GM13977 (cell line): ENCODE data around the gene HSD11B2.

ENCODE experiments used
- DNase-seq: peaks from one replicate; pipeline ENCODE4 v3.0.0; 2012; ENCODE audit warnings: low spot score
- in situ Hi-C: fragments of 300-500 bp; cut with MboI; formaldehyde crosslinking; loops from one replicate; pipeline ENCODE4 v1.12.0; 2022; ENCODE audit warnings: low sequenced_read_pairs, low pct_unique_long_range_greater_than_20kb, mixed read lengths, inconsistent platforms; ENCODE audit not compliant: unreplicated experiment
- TF ChIP-seq, protein P1 (sequence below): IDR thresholded peaks from 2 replicates; pipeline ENCODE4 v1.5.1; 2012; ENCODE audit warnings: mild to moderate bottlenecking, control low read depth; ENCODE audit not compliant: insufficient read depth; ENCODE audit errors: extremely low read depth, missing control alignments

HSD11B2 gene

DNA sequence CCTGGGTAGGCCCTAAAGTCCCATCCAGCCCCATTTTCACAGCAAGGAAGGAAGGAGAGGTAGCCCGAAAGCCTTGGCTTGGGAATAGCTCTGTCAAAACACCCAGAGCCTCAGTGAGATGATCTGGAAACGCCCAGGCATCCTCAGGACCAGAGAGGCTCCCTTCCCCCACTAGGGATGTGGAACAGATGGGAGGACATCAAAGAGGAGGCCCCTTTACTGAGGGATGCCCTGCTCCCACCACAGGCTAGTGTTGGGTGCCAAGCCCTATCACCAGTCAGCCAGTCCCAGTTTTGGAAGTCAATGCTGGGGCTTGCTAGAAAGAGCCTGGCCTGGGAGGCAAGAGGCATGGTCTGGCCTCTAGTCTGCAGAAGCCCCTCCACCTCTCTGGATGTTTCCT is 42.3 kb upstream of the HSD11B2 start:
- DNase-seq, result no peak
- in situ Hi-C loops, result no loop called here
- TF ChIP-seq, protein P1, sequence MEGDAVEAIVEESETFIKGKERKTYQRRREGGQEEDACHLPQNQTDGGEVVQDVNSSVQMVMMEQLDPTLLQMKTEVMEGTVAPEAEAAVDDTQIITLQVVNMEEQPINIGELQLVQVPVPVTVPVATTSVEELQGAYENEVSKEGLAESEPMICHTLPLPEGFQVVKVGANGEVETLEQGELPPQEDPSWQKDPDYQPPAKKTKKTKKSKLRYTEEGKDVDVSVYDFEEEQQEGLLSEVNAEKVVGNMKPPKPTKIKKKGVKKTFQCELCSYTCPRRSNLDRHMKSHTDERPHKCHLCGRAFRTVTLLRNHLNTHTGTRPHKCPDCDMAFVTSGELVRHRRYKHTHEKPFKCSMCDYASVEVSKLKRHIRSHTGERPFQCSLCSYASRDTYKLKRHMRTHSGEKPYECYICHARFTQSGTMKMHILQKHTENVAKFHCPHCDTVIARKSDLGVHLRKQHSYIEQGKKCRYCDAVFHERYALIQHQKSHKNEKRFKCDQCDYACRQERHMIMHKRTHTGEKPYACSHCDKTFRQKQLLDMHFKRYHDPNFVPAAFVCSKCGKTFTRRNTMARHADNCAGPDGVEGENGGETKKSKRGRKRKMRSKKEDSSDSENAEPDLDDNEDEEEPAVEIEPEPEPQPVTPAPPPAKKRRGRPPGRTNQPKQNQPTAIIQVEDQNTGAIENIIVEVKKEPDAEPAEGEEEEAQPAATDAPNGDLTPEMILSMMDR, result no peak

DNA sequence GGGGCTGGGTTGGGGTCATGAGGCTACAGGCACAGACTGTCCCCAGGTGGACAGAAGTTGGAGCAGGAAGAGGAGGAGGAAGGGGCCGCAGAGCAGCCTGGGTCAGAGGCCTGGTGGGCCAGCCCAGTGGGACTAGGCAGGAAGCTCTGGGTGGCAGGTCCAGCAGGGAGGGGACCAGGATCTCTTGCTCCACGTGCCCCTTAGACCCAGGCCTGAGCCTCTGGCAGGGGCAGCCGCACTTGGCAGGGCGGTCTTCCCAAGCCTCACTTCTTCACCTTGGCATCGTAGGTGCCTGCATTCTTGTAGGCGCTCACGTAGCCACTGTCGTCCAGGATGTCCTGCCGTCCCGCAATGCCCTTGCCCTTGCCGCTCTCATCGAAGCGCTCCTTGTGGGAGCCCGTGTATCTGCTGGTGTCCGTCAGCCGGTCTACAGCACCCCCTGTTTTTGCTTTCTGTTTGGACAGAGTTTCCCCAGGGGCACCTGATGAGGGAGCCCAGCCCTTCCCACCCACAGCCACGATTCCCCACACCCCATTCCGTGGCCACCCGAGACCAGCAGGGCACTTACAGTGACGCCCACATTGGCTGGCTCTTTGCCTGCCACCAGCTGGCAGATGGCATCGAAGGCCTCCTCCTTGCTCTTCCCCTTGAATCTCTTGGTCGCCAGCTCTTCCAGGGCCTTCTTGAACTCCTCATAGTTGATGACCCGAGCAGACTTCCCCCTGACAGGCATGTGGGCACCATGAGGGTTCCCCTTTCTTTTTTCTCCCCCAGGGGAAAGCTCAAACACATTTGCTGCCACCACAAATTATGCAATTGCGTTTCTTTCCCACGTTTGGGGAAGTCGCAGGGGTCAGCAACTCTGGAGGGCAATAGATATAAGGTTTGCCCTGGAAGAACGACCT is 40.8 kb upstream of the HSD11B2 start:
- TF ChIP-seq, protein P1, result no peak
- in situ Hi-C loops, result no loop called here
- DNase-seq, result no peak

DNA sequence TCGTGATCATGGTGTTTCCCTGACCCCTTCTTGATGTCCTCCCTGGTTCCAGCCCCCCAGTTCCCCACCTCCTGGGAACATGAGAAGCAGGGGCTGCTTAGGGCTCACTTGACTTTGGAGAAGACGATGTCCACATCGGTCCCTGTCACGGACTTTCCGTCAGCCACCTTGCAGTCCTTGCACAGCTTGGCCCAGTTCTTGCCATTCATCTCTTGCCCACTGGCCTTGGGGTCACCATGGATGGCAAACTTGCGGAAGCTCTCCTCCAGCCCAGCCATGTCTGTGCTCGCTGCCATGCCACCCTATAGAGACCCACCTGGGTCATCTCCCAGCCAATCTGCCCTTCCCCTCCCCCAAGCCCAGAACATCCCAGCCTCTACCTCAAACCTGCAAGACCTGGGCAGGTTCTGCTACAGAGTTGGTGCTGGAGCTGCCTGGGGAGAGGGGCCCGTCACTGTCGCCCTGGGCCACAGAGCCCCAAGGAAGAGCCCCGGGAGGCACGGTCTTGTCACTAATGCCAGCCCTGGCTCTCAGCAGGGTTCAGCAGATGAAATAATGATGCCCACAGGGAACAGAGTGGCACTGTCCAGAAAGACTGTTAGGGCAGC is 40.0 kb upstream of the HSD11B2 start:
- TF ChIP-seq, protein P1, result no peak
- in situ Hi-C loops, result no loop called here

DNA sequence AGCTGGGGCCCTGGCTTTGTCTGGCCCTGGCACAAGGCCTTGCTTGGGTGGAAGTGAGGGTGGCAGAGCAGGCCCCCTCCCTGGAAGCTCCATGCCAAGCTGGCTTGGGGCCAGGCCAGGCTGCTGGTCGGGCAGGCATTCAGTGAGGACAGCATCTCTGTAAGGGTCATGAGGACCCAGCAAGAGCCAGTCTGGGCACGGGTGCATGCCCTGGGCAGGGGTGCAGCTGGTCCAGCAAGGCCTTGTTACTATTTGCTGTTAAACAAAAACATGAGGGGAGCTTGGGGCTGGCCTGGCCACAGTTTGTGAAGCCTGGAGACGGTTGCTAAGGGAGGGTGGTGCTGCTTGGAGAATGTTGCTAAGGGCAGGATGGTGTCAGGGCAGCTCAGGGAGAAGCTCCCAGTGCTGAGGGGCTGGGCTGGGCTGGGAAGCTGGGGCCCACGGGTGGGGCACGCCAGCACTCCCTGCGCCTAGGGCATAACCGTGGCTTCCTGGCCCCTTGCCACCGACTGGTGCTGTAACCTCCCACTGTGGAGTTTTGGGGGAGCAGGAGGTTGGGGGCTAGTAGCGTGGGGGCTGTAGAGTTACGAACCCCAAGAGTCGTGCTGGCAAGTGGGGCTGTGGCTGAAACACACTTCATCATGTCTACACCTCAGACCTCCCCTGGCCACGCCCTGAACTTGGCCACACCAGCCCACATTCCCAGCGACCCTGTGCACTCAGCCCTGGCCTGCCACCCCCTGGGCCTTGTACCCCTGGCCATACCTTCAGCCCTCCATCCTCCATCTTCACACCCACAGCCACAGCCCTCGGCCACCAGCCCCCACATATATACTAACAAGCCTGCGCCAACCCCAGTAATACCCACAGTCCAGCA is 39.3 kb upstream of the HSD11B2 start:
- in situ Hi-C loops, result no loop called here
- TF ChIP-seq, protein P1, result no peak
- no peak for DNase-seq

More for the DNA sequence above, 40.0 kb upstream of the HSD11B2 start:
- no peak for DNase-seq

DNA sequence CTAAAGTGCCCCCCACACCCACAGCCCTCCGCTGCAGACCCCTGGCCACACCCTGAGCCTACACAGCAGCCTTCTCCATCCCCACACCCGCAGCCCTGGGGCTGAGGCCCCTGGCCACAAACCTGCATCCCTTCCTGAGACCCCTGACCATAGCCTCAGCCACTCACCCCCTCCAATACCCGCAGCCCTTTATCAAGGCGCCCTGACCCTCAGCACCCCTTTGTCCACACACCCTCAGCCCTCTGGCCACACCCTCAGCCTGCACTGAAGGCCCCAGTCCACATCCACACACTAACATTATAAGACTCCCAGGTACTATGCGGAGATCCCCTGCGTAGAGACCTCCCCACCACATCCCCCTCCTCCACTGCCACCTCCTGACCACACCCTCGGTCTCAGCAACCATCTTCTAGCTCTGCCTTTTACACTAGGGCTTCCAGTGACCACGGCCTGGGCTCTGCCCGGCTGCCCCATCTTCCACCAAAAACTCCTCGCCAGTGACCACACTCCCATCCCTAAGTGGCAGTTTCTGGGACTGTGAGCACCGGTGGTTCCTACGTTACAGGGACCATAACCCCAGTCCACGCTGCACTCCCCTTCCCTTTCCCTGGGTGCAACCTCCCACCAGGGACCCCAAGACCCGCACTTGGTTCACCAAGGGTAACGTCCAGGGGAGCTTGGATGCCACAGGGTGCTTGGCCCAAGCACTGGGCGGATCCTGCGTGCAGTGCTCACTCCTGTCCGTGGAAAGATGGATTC is 38.4 kb upstream of the HSD11B2 start:
- TF ChIP-seq, protein P1, result no peak
- peak; percentile 17 for DNase-seq
- in situ Hi-C loops, result no loop called here
